HG02973 (cell line): ENCODE results near the gene RNFT1.
"Not testable (repeated sequence)": the region's sequence is repeated elsewhere in the genome, so short reads cannot be mapped to it uniquely, and the experiment has no call there.

ENCODE experiments used
- ATAC-seq: cut with Tn5 transposase; IDR thresholded peaks from one replicate; pipeline ENCODE4 v1.9.1; 2021; ENCODE audit warnings: moderate library complexity; ENCODE audit not compliant: unreplicated experiment

Gene RNFT1

GRCh38 chr17:59930768-59931167, 33.8 kb downstream of the RNFT1 start:
- ATAC-seq = not testable (repeated sequence)

- not testable (repeated sequence) for ATAC-seq
These were observed 34.4 kb downstream of the RNFT1 start for GRCh38 chr17:59930121-59930520.

- not testable (repeated sequence) for ATAC-seq
These were observed 43.9 kb downstream of the RNFT1 start for GRCh38 chr17:59920637-59921036.

GRCh38 chr17:59916446-59916845, 48.1 kb downstream of the RNFT1 start:
- ATAC-seq = no peak

GRCh38 chr17:59914274-59914854, 50.2 kb downstream of the RNFT1 start:
- ATAC-seq = no peak

DNA sequence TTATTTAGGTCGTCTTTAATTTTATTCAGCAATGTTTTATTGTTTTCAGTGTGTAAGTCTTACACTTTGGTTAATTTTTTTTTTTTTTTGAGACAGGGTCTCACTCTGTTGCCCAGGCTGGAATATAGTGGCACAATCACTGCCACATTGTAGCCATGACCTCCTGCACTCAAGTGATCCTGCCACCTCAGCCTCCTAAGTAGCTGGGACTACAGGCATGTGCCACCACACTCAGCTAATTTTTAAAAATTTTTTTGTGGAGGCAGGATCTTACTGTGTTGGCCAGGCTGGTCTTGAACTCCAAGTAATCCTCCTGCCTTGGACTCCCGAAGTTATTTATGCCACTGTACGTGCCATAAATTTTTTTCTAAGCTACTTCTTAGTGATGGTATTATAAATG, 57.1 kb downstream of the RNFT1 start:
- no peak for ATAC-seq

DNA sequence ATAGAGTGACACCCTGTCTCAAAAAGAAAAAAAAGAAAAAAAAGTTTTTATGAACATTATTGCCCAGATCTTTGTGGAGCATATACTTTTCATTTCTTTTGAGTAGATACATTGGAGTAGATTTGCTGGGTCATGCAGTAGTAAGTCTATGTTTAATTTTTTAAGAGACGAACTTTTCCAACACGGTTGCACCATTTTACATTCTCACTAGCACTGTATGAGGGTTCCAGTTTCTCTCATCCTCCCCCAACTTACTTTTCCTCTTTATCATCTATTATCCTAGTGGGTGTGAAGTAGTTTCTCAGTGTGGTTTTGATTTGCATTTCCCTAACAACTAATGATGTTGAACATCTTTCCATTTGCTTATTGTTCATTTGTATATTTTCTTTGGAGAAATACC, 61.1 kb downstream of the RNFT1 start:
- no peak for ATAC-seq
